K562 (cell line): Measurements from ENCODE around the gene DMGDH. TPM values are rescaled to one million over a fixed set of nuclear protein-coding genes. Genes with fewer than 3 reads are reported as not detected.

Experiments used
- ATAC-seq: fragments of 200-7000 bp; cut with Tn5 transposase; 3 replicates; pipeline ENCODE4 v1.9.1; 2020; ENCODE audit warnings: moderate library complexity
- BruUV-seq: library from RNA; stranded (reverse); fragments of 400-500 nt; replicated peaks from 2 replicates; lab custom pipeline; 2021; lab: Mats Ljungman, UMichigan
- CTCF ChIA-PET: fragments of 300-600 bp; formaldehyde crosslinking; extraction: SDS; loops from one replicate; lab custom pipeline; 2021; ENCODE audit warnings: low intra/inter-chr PET ratio; lab: Yijun Ruan, JAX
- POLR2A ChIA-PET: fragments of 300-600, 350-650 bp; sonication (Branson Sonifier 250); formaldehyde crosslinking; extraction: SDS; loops from one replicate; lab custom pipeline; 2021; ENCODE audit warnings: antibody characterized with exemption, inconsistent platforms; lab: Yijun Ruan, JAX
- DNase-seq, 4 experiments: peaks; one replicate each; pipeline versions ENCODE4 v3.0.0 to v3.0.0-alpha.2; 2011 to 2018; ENCODE audit warnings: low spot score in 3 of 4, mixed read lengths in 3 of 4; ENCODE audit errors: extremely low read depth in 1 of 4
- FAIRE-seq: peaks from 2 replicates; lab custom pipeline; 2011; peaks lifted over from hg19 to GRCh38; lab: Jason Lieb, UNC
- H2AFZ ChIP-seq: 2 replicates; pipeline ENCODE4 v1.6.0; 2011; ENCODE audit warnings: low read depth, low read length, control low read depth, inconsistent platforms
- H3K27ac ChIP-seq: fragments of 200-600 bp; 3 replicates; pipeline ENCODE4 v1.8.0; 2011; ENCODE audit warnings: low read depth, mild to moderate bottlenecking, control low read depth, inconsistent platforms, low read length, moderate library complexity, mixed read lengths; ENCODE audit errors: extremely low read depth
- H3K27me3 ChIP-seq, 2 experiments: fragments of 300-600 bp in 1 of 2; 2 replicates in 1 of 2; 3 replicates in 1 of 2; pipeline versions ENCODE4 v1.6.0 to v1.8.0; 2011; ENCODE audit warnings: inconsistent platforms in 2 of 2, low read length in 2 of 2, mild to moderate bottlenecking in 1 of 2, mixed read lengths in 1 of 2, moderate library complexity in 1 of 2; ENCODE audit not compliant: control insufficient read depth in 2 of 2, insufficient read depth in 2 of 2
- H3K36me3 ChIP-seq: fragments of 300-600 bp; 3 replicates; pipeline ENCODE4 v1.8.0; 2011; ENCODE audit warnings: mild to moderate bottlenecking, low read length, inconsistent platforms; ENCODE audit not compliant: control insufficient read depth, insufficient read depth
- H3K4me1 ChIP-seq, 2 experiments: fragments of 200-600 bp in 1 of 2; replicated peaks in 1 of 2; 2 replicates in 1 of 2; 3 replicates in 1 of 2; pipeline versions ENCODE4 v1.5.1 to v1.8.0; 2011; ENCODE audit warnings: inconsistent platforms in 2 of 2, low read length in 2 of 2, mild to moderate bottlenecking in 1 of 2, mixed read lengths in 1 of 2, moderate library complexity in 1 of 2; ENCODE audit not compliant: control insufficient read depth in 2 of 2, insufficient read depth in 2 of 2
- H3K4me2 ChIP-seq: 2 replicates; pipeline ENCODE4 v1.6.1; 2011; ENCODE audit warnings: low read length, control low read depth, inconsistent platforms, mixed read lengths; ENCODE audit not compliant: insufficient read depth
- H3K4me3 ChIP-seq: fragments of 200-600 bp; sonication (generic), shearing (Covaris generic); 2 replicates; pipeline ENCODE4 v1.5.1; 2016; ENCODE audit warnings: control low read depth, inconsistent platforms
- H3K79me2 ChIP-seq: fragments of 200-600 bp; 3 replicates; pipeline ENCODE4 v1.8.0; 2011; ENCODE audit warnings: low read length, inconsistent platforms; ENCODE audit not compliant: control insufficient read depth, insufficient read depth
- H3K9ac ChIP-seq, 2 experiments: 2 replicates each; pipeline versions ENCODE4 v1.6.0 to v1.6.1; 2011; ENCODE audit warnings: low read depth in 2 of 2, low read length in 2 of 2, control low read depth in 1 of 2, inconsistent platforms in 1 of 2, mild to moderate bottlenecking in 1 of 2, mixed read lengths in 1 of 2; ENCODE audit not compliant: insufficient read depth in 1 of 2
- H3K9me1 ChIP-seq: one replicate; pipeline ENCODE4 v1.6.0; 2011; ENCODE audit warnings: inconsistent platforms, mild to moderate bottlenecking, low read length, moderate library complexity; ENCODE audit not compliant: control insufficient read depth, insufficient read depth
- H3K9me3 ChIP-seq: replicated peaks from 2 replicates; pipeline ENCODE4 v1.5.1; 2011; ENCODE audit warnings: low read depth, low read length, inconsistent platforms; ENCODE audit not compliant: control insufficient read depth, insufficient read depth
- H4K20me1 ChIP-seq: replicated peaks from 2 replicates; pipeline ENCODE4 v1.6.1; 2011; ENCODE audit warnings: low read length, inconsistent platforms, mixed read lengths; ENCODE audit not compliant: control insufficient read depth, insufficient read depth
- E2F3 ChIP-seq: fragments of 250-450 bp; sonication (Bioruptor Pico); IDR thresholded peaks from 2 replicates; pipeline ENCODE4 v1.4.0; 2020; ENCODE audit warnings: mild to moderate bottlenecking
- ETV6 ChIP-seq, 3 experiments: fragments of 150-350 bp in 1 of 3; sonication (generic) in 1 of 3; formaldehyde crosslinking in 1 of 3; IDR thresholded peaks; 2 replicates each; pipeline versions ENCODE4 v1.6.1 to v1.8.0; 2014 to 2022; ENCODE audit warnings: borderline replicate concordance in 2 of 3, low read depth in 2 of 3, antibody characterized with exemption in 1 of 3, low read length in 1 of 3, mild to moderate bottlenecking in 1 of 3, missing genetic modification reagents in 1 of 3
- GATAD2A ChIP-seq: fragments of 450-650 bp; IDR thresholded peaks from 2 replicates; pipeline ENCODE4 v1.6.1; 2017
- HDAC1 ChIP-seq, 2 experiments: fragments of 450-650 bp; IDR thresholded peaks; 2 replicates each; pipeline ENCODE4 v1.6.1; 2016 to 2017; ENCODE audit warnings: inconsistent platforms in 1 of 2, mild to moderate bottlenecking in 1 of 2, moderate library complexity in 1 of 2
- HIVEP1 ChIP-seq: fragments of 250-450 bp; sonication (Bioruptor Pico); IDR thresholded peaks from 2 replicates; pipeline ENCODE4 v1.4.0; 2020; ENCODE audit warnings: mild to moderate bottlenecking
- KLF13 ChIP-seq: fragments of 450-650 bp; IDR thresholded peaks from 2 replicates; pipeline ENCODE4 v1.6.1; 2016; ENCODE audit warnings: missing genetic modification characterization, low read depth, mild to moderate bottlenecking, missing compliant biosample characterization, moderate library complexity, borderline replicate concordance
- MAFF ChIP-seq: IDR thresholded peaks from 2 replicates; pipeline ENCODE4 v1.6.1; 2012; ENCODE audit warnings: low read length, improper control_type of control experiment
- MBD1 ChIP-seq: fragments of 250-450 bp; sonication (Bioruptor Pico); IDR thresholded peaks from 2 replicates; pipeline ENCODE4 v1.8.0; 2022; ENCODE audit warnings: inconsistent platforms
- MEF2A ChIP-seq: IDR thresholded peaks from 2 replicates; pipeline ENCODE4 v1.6.1; 2011; ENCODE audit warnings: low read depth, mild to moderate bottlenecking, low read length, moderate library complexity; ENCODE audit not compliant: control insufficient read depth
- SPI1 ChIP-seq: IDR thresholded peaks from 2 replicates; pipeline ENCODE4 v1.6.1; 2011; ENCODE audit warnings: low read depth, low read length, control low read depth, borderline replicate concordance
- SREBF2 ChIP-seq: sonication (generic); formaldehyde crosslinking; IDR thresholded peaks from 2 replicates; pipeline ENCODE4 v1.4.0; 2020; ENCODE audit warnings: mild to moderate bottlenecking, missing genetic modification reagents
- SRSF1 ChIP-seq: fragments of 200-400 bp; formaldehyde crosslinking; IDR thresholded peaks from 2 replicates; pipeline ENCODE4 v1.6.1; 2017; ENCODE audit warnings: mild to moderate bottlenecking, low read depth, low read length, moderate library complexity
- USF1 ChIP-seq: sonication (generic); formaldehyde crosslinking; IDR thresholded peaks from 2 replicates; pipeline ENCODE4 v1.9.0; 2022; ENCODE audit warnings: mild to moderate bottlenecking, missing genetic modification reagents
- YY1 ChIP-seq, 3 experiments: IDR thresholded peaks; 2 replicates each; pipeline ENCODE4 v1.6.1; 2011; ENCODE audit warnings: low read length in 2 of 3, mild to moderate bottlenecking in 2 of 3, moderate library complexity in 2 of 3, borderline replicate concordance in 1 of 3, control low read depth in 1 of 3, low read depth in 1 of 3; ENCODE audit not compliant: insufficient read depth in 3 of 3, insufficient replicate concordance in 2 of 3, control insufficient read depth in 1 of 3, insufficient read length in 1 of 3; ENCODE audit errors: extremely low read depth in 1 of 3
- ZNF124 ChIP-seq: sonication (generic); formaldehyde crosslinking; IDR thresholded peaks from 2 replicates; pipeline ENCODE4 v1.8.1; 2022; ENCODE audit warnings: missing genetic modification reagents
- WGBS: fragments of 100-300 bp; shearing (Covaris generic); methylation state at CpG from one replicate; pipeline ENCODE4 v1.1.6; 2016; ENCODE audit warnings: low coverage, mixed read lengths; ENCODE audit not compliant: insufficient coverage; ENCODE audit errors: missing lambda C conversion rate; 5-methylcytosine and 5-hydroxymethylcytosine counted together
- in situ Hi-C: fragments of 300-500 bp; cut with MboI; formaldehyde crosslinking; loops from 4 replicates; pipeline ENCODE4 v1.15.0; 2018; ENCODE audit warnings: inconsistent platforms, mixed read lengths
- intact Hi-C: fragments of 100-400 bp; cut with micrococcal nuclease; formaldehyde crosslinking; loops from 2 replicates; pipeline ENCODE4 v1.14.2; 2022
- polyA plus RNA-seq, 8 experiments: library from polyadenylated mRNA; depleted of rRNA in 4 of 8; stranded (reverse) in 5 of 8; unstranded in 3 of 8; fragments of >200 nt; fragmentation: Nextera tagmentation in 2 of 8; fragmentation: Illumina TruSeq in 1 of 8; extraction: Ambion mirVana in 2 of 8; extraction: Trizol in 1 of 8; gene quantifications; 2 replicates each; pipeline versions ENCODE4 v1.2.1 to v1.2.3, GENCODE V29; 2011 to 2014; ENCODE audit warnings: inconsistent platforms in 1 of 8, missing spikeins in 1 of 8
- total RNA-seq, 7 experiments: library from RNA; depleted of rRNA in 6 of 7; stranded (reverse); fragments of >200 nt in 6 of 7; fragmentation: Illumina TruSeq in 2 of 7; extraction: Trizol in 2 of 7; gene quantifications; 2 replicates each; pipeline versions ENCODE4 v1.2.1 to v1.2.3, GENCODE V29; 2011 to 2021; ENCODE audit warnings: low replicate concordance in 1 of 7

DMGDH gene
- total and polyA plus RNA-seq, 9 of the 15 experiments (the other 6 are each of a cell fraction or from before 2014, with no cell fraction given) = 0.13 to 0.58 TPM; not detected in 7

GRCh38 chr5:79002374-79002773, 67.1 kb downstream of the DMGDH start:
- Histone ChIP-seq H3K9me1 (no peaks in the 10 kb centered on the region), H3K9me3 (no peaks in the 10 kb centered on the region), H3K4me3 (no peak overlapping the region), H3K36me3 (no peaks in the 10 kb centered on the region), H3K27me3 (peaks cover 10 to 17% of the 10 kb centered on the region in 2 experiments; a peak in 4 of 5 replicates), H3K4me2 (no peak overlapping the region), H3K27ac (no peak overlapping the region), H3K4me1 (no peaks in the 10 kb centered on the region), H3K9ac (no peak overlapping the region), H2AFZ (no peak overlapping the region), H3K79me2 (no peaks in the 10 kb centered on the region), H4K20me1 (no peaks in the 10 kb centered on the region)
- CTCF ChIA-PET = no interaction called here
- FAIRE-seq = no peak
- BruUV-seq = no TSS peak
- intact Hi-C loops (no loop called here), in situ Hi-C loops (loop anchor here (25.0 kb wide), 1 partner anchor 1310 kb away; the partner anchor contains the start of gene SPZ1)
- no peak for TF ChIP-seq SRSF1
- TF ChIP-seq MEF2A = no peak
- no peak for TF ChIP-seq YY1 (IDR thresholded peaks at IDR 0.05; ENCODE audit: borderline replicate concordance in 1 of 3, control insufficient read depth in 1 of 3, extremely low read depth in 1 of 3, insufficient read depth in 3 of 3, insufficient read length in 1 of 3, insufficient replicate concordance in 2 of 3, low read depth in 1 of 3, low read length in 2 of 3)
- TF ChIP-seq USF1 (CRISPR knock-in tag) = no peak
- no peak for TF ChIP-seq HDAC1 (IDR thresholded peaks at IDR 0.05)
- TF ChIP-seq E2F3 (CRISPR knock-in tag) = no peak
- no peak for TF ChIP-seq MBD1 (CRISPR knock-in tag)
- TF ChIP-seq KLF13 (tag) = no peak
- TF ChIP-seq GATAD2A = no peak
- no peak for TF ChIP-seq HIVEP1
- TF ChIP-seq SPI1 = no peak
- TF ChIP-seq SREBF2 (CRISPR knock-in tag) = no peak
- TF ChIP-seq ETV6 (IDR thresholded peaks at IDR 0.05; ENCODE audit: borderline replicate concordance in 1 of 2, low read depth in 2 of 2, low read length in 1 of 2) = no peak
- no peak for TF ChIP-seq ETV6 (CRISPR knock-in tag; IDR thresholded peaks at IDR 0.05; ENCODE audit: borderline replicate concordance)
- TF ChIP-seq MAFF = no peak
- TF ChIP-seq ZNF124 (CRISPR knock-in tag) = no peak
- DNase-seq = no peak
- POLR2A ChIA-PET = interaction anchor here (0.8 kb wide), 1 partner anchor 18 kb away, joined by 3 read pairs; no protein-coding TSS in a partner anchor
- 0% methylated on average over 1 of the region's 1 CpG for WGBS
- ATAC-seq = no peak
